NT2/D1 (cell line): ENCODE data around the gene MRPS10.
"Not testable (repeated sequence)": the region's sequence is repeated elsewhere in the genome, so short reads cannot be mapped to it uniquely, and the experiment has no call there.

ENCODE experiments used
- DNase-seq: peaks from one replicate; pipeline ENCODE4 v3.0.0-alpha.2; 2011; ENCODE audit warnings: low read depth, low spot score
- H3K27me3 ChIP-seq: 2 replicates; pipeline ENCODE4 v1.6.0; 2011; ENCODE audit warnings: mild to moderate bottlenecking; ENCODE audit not compliant: insufficient read length, insufficient read depth
- H3K36me3 ChIP-seq: 2 replicates; pipeline ENCODE4 v1.6.1; 2011; ENCODE audit warnings: mild to moderate bottlenecking, low read length, mixed read lengths; ENCODE audit not compliant: insufficient read depth, insufficient read length
- H3K4me1 ChIP-seq: 2 replicates; pipeline ENCODE4 v1.5.1; 2011; ENCODE audit not compliant: insufficient read depth, insufficient read length
- H3K4me3 ChIP-seq: 2 replicates; pipeline ENCODE4 v1.5.1; 2011; ENCODE audit warnings: low read depth; ENCODE audit not compliant: insufficient read length
- H3K9ac ChIP-seq: 2 replicates; pipeline ENCODE4 v1.6.0; 2011; ENCODE audit warnings: low read depth; ENCODE audit not compliant: insufficient read length
- H3K9me3 ChIP-seq: 2 replicates; pipeline ENCODE4 v1.5.1; 2011; ENCODE audit warnings: mild to moderate bottlenecking, low read length; ENCODE audit not compliant: insufficient read depth
- SUZ12 ChIP-seq: IDR thresholded peaks from 2 replicates; pipeline ENCODE4 v1.6.1; 2011; ENCODE audit not compliant: insufficient read length, insufficient read depth; ENCODE audit errors: extremely low read depth
- YY1 ChIP-seq: IDR thresholded peaks from 2 replicates; pipeline ENCODE4 v1.6.1; 2011; ENCODE audit not compliant: insufficient read length, insufficient read depth
- ZNF274 ChIP-seq: IDR thresholded peaks from 2 replicates; pipeline ENCODE4 v1.6.1; 2011; ENCODE audit warnings: mild to moderate bottlenecking, low read depth, low read length

MRPS10 gene

DNA sequence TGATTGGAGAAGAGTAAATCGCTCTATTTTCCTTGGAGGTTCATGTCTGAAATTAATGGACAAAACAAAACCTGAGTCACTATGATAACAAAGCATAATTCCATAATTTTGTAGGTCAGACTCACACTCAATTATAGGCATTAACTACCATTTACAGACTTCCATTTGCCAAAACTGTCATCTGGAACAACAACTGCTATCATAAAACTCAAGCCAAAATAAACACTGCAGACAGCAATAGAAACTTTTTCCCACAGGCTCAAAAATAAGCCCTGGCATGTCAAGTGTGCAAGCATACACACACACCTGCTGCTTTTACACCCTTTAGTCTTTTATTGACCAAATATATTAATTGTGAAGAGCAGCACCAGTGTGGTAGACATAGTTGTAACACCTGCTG is 7.1 kb downstream of the MRPS10 start:
- no peak for TF ChIP-seq YY1
- no peak for TF ChIP-seq SUZ12
- TF ChIP-seq ZNF274: no peak
- H3K4me3 ChIP-seq: no peak overlapping the region
- no peaks in the 10 kb centered on the region for H3K4me1 ChIP-seq
- no peak for DNase-seq
- no peaks in the 10 kb centered on the region for H3K27me3 ChIP-seq
- peaks cover 40% of the 10 kb centered on the region for H3K36me3 ChIP-seq
- no peak overlapping the region for H3K9ac ChIP-seq
- no peaks in the 10 kb centered on the region for H3K9me3 ChIP-seq

DNA sequence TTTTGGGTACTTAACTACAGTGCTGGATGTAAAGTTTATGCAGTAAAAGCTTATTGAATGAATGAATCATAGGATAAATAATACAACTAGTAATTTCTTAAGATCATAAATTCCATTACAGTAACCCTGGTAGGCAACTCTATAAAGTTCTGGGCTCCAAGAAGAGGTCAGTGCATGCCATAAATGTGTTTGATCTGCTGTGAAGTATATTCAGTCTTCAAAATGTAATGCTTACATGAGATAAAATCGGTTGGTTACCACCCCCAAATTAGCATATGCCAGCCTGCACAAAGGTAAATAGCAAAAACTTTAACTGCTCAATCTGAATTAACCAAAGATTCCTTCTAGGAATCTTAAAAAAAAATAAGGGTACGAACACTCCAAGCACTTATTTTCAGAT is 10.1 kb downstream of the MRPS10 start:
- H3K4me3 ChIP-seq, H3K4me1 ChIP-seq, H3K27me3 ChIP-seq, H3K9ac ChIP-seq, H3K9me3 ChIP-seq, DNase-seq: not testable (repeated sequence)
- H3K36me3 ChIP-seq: peaks cover 27% of the 10 kb centered on the region

DNA sequence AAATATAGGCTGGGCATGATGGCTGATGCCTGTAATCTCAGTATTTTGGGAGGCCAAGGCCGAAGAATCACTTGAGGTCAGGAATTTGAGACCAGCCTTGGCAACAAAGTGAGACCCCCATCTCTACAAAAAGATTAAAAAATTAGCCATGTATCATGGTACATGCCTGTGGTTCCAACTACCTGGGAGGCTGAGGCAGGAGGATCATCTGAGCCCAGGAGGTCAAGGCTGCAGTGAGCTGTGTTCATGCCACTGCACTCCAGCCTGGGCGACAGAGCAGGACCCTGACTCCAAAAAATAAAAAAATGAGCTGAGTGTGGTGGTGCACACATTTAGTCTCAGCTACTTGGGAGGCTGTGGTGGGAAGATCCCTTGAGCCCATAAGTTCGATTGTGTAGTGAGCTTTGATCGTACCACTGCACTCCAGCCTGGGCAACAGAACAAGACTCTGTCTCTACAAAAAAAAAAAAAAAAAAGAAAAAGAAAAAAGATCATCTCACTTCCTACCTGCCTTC is 12.8 kb downstream of the MRPS10 start:
- Histone ChIP-seq H3K9me3 (no peaks in the 10 kb centered on the region), H3K4me1 (no peaks in the 10 kb centered on the region), H3K36me3 (peaks cover 11% of the 10 kb centered on the region), H3K27me3 (no peaks in the 10 kb centered on the region), H3K4me3 (no peak overlapping the region), H3K9ac (no peak overlapping the region)
- no peak for DNase-seq
- TF ChIP-seq SUZ12 (no peak), ZNF274 (no peak), YY1 (no peak)

DNA sequence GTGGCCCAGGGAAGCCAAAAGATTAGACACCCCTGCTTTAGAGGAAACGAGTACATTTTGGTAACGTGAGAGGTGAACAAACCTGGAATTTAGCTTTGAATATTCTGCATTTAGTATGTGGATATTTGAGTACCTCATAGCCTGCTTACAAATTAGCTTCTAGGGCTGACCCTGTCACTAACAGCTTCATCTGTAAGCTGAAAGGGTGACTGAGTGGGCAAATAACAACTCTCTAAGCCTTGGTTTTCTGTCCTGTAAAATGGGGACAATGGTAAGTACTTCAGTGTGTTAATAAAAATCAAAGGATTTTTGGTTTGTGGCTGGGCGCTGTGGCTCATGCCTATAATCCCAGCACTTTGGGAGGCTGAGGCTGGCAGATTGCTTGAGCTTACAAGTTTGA is 14.5 kb downstream of the MRPS10 start:
- Histone ChIP-seq H3K9ac (no peak overlapping the region), H3K9me3 (no peaks in the 10 kb centered on the region), H3K36me3 (no peaks in the 10 kb centered on the region), H3K4me3 (no peak overlapping the region), H3K4me1 (no peaks in the 10 kb centered on the region), H3K27me3 (no peaks in the 10 kb centered on the region)
- TF ChIP-seq SUZ12 (no peak), YY1 (no peak), ZNF274 (no peak)
- no peak for DNase-seq

DNA sequence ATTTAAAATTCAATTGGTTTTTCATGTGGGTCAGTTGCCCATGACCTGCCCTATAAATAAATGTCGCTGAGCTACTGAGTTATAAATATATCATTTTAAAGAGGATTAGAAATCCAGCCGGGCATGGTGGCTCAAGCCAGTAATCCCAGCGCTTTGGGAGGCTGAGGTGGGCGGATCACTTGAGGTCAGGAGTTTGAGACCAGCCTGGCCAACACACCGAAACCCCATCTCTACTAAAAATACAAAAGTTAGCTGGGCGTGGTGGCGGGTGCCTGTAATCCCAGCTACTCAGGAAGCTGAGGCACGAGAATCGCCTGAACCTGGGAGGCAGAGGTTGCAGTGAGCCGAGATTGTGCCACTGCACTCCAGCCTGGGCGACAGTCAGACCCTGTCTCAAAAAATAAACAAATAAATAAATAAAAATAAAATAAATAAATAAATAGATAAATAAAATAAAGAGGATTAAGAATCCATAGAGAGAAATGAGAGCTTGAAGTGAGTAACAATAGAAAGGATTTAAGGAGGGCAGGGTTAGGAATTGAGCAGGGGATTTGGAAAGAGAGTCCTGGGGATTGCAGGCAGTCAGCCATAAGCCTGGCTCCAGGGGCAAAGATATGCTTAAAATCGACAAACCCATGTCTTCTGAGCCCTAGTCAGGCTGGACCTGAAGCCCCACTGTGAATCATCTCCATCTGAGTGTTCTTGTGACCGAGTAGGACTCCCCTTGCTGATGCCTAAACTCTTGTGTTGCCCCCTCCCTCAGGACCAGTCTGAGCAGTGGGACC is 15.3 kb downstream of the MRPS10 start:
- H3K27me3 ChIP-seq, H3K9ac ChIP-seq, DNase-seq, H3K36me3 ChIP-seq, H3K9me3 ChIP-seq, H3K4me3 ChIP-seq, H3K4me1 ChIP-seq: not testable (repeated sequence)

DNA sequence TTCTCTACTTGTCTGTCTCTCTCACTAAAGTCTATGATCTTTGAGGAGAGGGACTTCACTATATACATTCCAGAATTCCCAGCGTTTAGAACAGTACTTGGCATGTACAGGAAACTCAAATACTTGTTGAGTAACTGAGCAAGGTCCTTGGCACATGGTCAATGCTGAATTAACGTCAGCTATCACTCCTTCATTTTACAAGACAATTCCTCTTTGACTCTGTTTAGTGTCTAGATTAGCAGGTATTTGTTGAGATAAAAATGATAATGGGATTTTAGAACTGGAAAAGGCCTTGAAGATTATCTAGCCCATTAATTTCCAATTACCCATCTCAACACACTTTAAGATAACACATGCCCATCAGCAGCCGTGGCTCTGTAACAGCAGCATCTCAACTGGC is 16.3 kb downstream of the MRPS10 start:
- Histone ChIP-seq H3K4me1 (no peaks in the 10 kb centered on the region), H3K9ac (no peak overlapping the region), H3K27me3 (no peaks in the 10 kb centered on the region), H3K36me3 (no peaks in the 10 kb centered on the region), H3K9me3 (no peaks in the 10 kb centered on the region), H3K4me3 (no peak overlapping the region)
- no peak for DNase-seq
- TF ChIP-seq ZNF274 (no peak), SUZ12 (no peak), YY1 (no peak)

DNA sequence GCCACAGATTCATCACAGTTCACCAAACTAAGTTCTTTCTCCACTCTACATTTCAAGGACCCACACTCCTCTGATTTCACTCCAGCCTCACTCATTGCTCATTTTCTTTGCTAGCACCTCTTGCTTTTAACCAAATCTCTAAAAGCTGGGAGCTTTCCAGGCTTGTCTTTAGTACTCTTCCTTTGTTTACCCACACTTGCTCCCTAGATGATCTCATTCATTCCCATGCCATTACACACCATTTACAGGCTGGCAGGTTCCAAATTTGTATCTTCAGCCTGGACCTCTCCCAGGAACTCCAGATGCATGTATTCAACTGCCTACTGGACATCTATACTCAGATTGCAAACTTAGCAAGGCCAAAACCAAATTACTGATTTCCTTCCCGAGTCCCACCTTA is 17.6 kb downstream of the MRPS10 start:
- no peak for TF ChIP-seq YY1
- no peak for TF ChIP-seq SUZ12
- TF ChIP-seq ZNF274: no peak
- Histone ChIP-seq H3K9me3 (no peaks in the 10 kb centered on the region), H3K4me1 (no peaks in the 10 kb centered on the region), H3K4me3 (no peak overlapping the region), H3K36me3 (no peaks in the 10 kb centered on the region), H3K27me3 (no peaks in the 10 kb centered on the region), H3K9ac (no peak overlapping the region)
- DNase-seq: no peak
